SK-N-SH (cell line): ENCODE measurements around the gene ARAF. TPM values are rescaled to one million over a fixed set of nuclear protein-coding genes. Genes with fewer than 3 reads are reported as not detected.
"Not testable (repeated sequence)": the region's sequence is repeated elsewhere in the genome, so short reads cannot be mapped to it uniquely, and the experiment has no call there.

ENCODE experiments used
- CTCF ChIA-PET: fragments of 300-600, 350-600 bp; formaldehyde crosslinking; extraction: SDS; loops from one replicate; lab custom pipeline; 2021; lab: Yijun Ruan, JAX
- POLR2A ChIA-PET: fragments of 350-600 bp; sonication (Branson Sonifier 250); formaldehyde crosslinking; extraction: SDS; loops from one replicate; lab custom pipeline; 2020; ENCODE audit warnings: antibody characterized with exemption, inconsistent platforms; lab: Yijun Ruan, JAX
- DNase-seq: peaks from one replicate; pipeline ENCODE4 v3.0.0; 2012
- H2AFZ ChIP-seq: fragments of 200-600 bp; sonication (generic); 2 replicates; pipeline ENCODE4 v1.8.1; 2016; ENCODE audit warnings: antibody characterized with exemption, mild to moderate bottlenecking, low read depth
- H3F3A ChIP-seq: fragments of 200-600 bp; sonication (generic); replicated peaks from 2 replicates; pipeline ENCODE3; 2016; ENCODE audit warnings: antibody characterized with exemption, mild to moderate bottlenecking; ENCODE audit not compliant: insufficient read depth
- H3K27ac ChIP-seq, 2 experiments: fragments of 200-500 bp in 1 of 2; fragments of 200-600 bp in 1 of 2; sonication (Bioruptor generic) in 1 of 2; sonication (generic), shearing (Covaris generic) in 1 of 2; 2 replicates each; pipeline versions ENCODE4 v1.5.1 to v1.6.1; 2014 to 2016; ENCODE audit warnings: low read depth in 2 of 2, inconsistent platforms in 1 of 2, low read length in 1 of 2, mild to moderate bottlenecking in 1 of 2, mixed read lengths in 1 of 2
- H3K27me3 ChIP-seq: fragments of 200-600 bp; sonication (generic), shearing (Covaris generic); 2 replicates; pipeline ENCODE4 v1.6.1; 2016; ENCODE audit warnings: mixed run types; ENCODE audit not compliant: insufficient read depth
- H3K36me3 ChIP-seq, 2 experiments: fragments of 200-500 bp in 1 of 2; fragments of 200-600 bp in 1 of 2; sonication (Bioruptor generic) in 1 of 2; sonication (generic) in 1 of 2; replicated peaks in 1 of 2; 2 replicates each; pipeline versions ENCODE3 to v1.5.1; 2014 to 2016; ENCODE audit warnings: low read length in 1 of 2, mild to moderate bottlenecking in 1 of 2; ENCODE audit not compliant: insufficient read depth in 2 of 2, control insufficient read depth in 1 of 2
- H3K4me1 ChIP-seq, 2 experiments: fragments of 200-500 bp in 1 of 2; fragments of 200-600 bp in 1 of 2; sonication (Bioruptor generic) in 1 of 2; sonication (generic), shearing (Covaris generic) in 1 of 2; 2 replicates each; pipeline versions ENCODE4 v1.5.1 to v1.6.1; 2014 to 2016; ENCODE audit warnings: low read depth in 1 of 2, low read length in 1 of 2, mixed run types in 1 of 2; ENCODE audit not compliant: insufficient read depth in 2 of 2, control insufficient read depth in 1 of 2
- H3K4me2 ChIP-seq: fragments of 200-600 bp; sonication (generic), shearing (Covaris generic); 2 replicates; pipeline ENCODE4 v1.6.1; 2017; ENCODE audit warnings: mixed run types
- H3K4me3 ChIP-seq, 2 experiments: fragments of 200-500 bp in 1 of 2; fragments of 200-600 bp in 1 of 2; sonication (Bioruptor generic) in 1 of 2; sonication (generic), shearing (Covaris generic) in 1 of 2; 2 replicates each; pipeline versions ENCODE4 v1.5.1 to v1.8.1; 2014 to 2016; ENCODE audit warnings: low read depth in 2 of 2, inconsistent platforms in 1 of 2, low read length in 1 of 2, mild to moderate bottlenecking in 1 of 2, mixed read lengths in 1 of 2, moderate library complexity in 1 of 2
- H3K79me2 ChIP-seq: fragments of 200-600 bp; sonication (generic); 2 replicates; pipeline ENCODE4 v1.8.1; 2017; ENCODE audit warnings: mild to moderate bottlenecking; ENCODE audit not compliant: insufficient read depth
- H3K9ac ChIP-seq: fragments of 200-600 bp; sonication (generic); 2 replicates; pipeline ENCODE4 v1.6.1; 2017; ENCODE audit warnings: mixed run types
- H3K9me2 ChIP-seq: fragments of 200-600 bp; sonication (generic); 2 replicates; pipeline ENCODE4 v1.6.1; 2017; ENCODE audit warnings: mixed run types
- H3K9me3 ChIP-seq: fragments of 200-600 bp; sonication (generic); 2 replicates; pipeline ENCODE4 v1.6.1; 2017; ENCODE audit warnings: mixed run types, mild to moderate bottlenecking, moderate library complexity
- H4K20me1 ChIP-seq: fragments of 200-600 bp; sonication (generic); 2 replicates; pipeline ENCODE4 v1.6.1; 2017; ENCODE audit warnings: mild to moderate bottlenecking, mixed run types; ENCODE audit not compliant: insufficient read depth
- ELF1 ChIP-seq: IDR thresholded peaks from 2 replicates; pipeline ENCODE4 v1.4.0; 2012
- EZH2phosphoT487 ChIP-seq: fragments of 200-600 bp; sonication (generic); IDR thresholded peaks from 2 replicates; pipeline ENCODE4 v1.6.1; 2017; ENCODE audit warnings: low read depth, mixed run types, mild to moderate bottlenecking, antibody characterized with exemption, moderate library complexity, borderline replicate concordance
- FOSL2 ChIP-seq: IDR thresholded peaks from 2 replicates; pipeline ENCODE4 v1.4.0; 2012; ENCODE audit warnings: low read depth, mild to moderate bottlenecking, moderate library complexity, borderline replicate concordance
- FOXJ3 ChIP-seq: sonication (generic); formaldehyde crosslinking; IDR thresholded peaks from 2 replicates; pipeline ENCODE4 v1.5.1; 2020; ENCODE audit warnings: mild to moderate bottlenecking, missing genetic modification reagents
- GATA2 ChIP-seq: sonication (generic); formaldehyde crosslinking; IDR thresholded peaks from 2 replicates; pipeline ENCODE4 v1.5.0; 2020; ENCODE audit warnings: mild to moderate bottlenecking, missing genetic modification reagents
- MEF2A ChIP-seq: IDR thresholded peaks from 2 replicates; pipeline ENCODE4 v1.4.0; 2012; ENCODE audit warnings: low read depth, borderline replicate concordance
- NFIC ChIP-seq: IDR thresholded peaks from 2 replicates; pipeline ENCODE4 v1.4.0; 2012; ENCODE audit warnings: borderline replicate concordance
- NRF1 ChIP-seq: IDR thresholded peaks from 2 replicates; pipeline ENCODE4 v1.6.1; 2012; ENCODE audit warnings: low read depth, mild to moderate bottlenecking, low read length
- RCOR1 ChIP-seq: fragments of 150-350 bp; IDR thresholded peaks from 2 replicates; pipeline ENCODE4 v1.6.1; 2017; ENCODE audit warnings: antibody characterized with exemption, low read length
- RFX5 ChIP-seq: IDR thresholded peaks from 2 replicates; pipeline ENCODE4 v1.6.1; 2012; ENCODE audit warnings: mild to moderate bottlenecking, improper control_type of control experiment, low read length
- SMC3 ChIP-seq: IDR thresholded peaks from 2 replicates; pipeline ENCODE4 v1.6.1; 2012; ENCODE audit warnings: low read depth, low read length, improper control_type of control experiment
- TCF12 ChIP-seq: IDR thresholded peaks from 2 replicates; pipeline ENCODE4 v1.4.0; 2012
- YY1 ChIP-seq: IDR thresholded peaks from 2 replicates; pipeline ENCODE4 v1.4.0; 2012; ENCODE audit warnings: low read depth, mild to moderate bottlenecking
- WGBS: methylation state at CpG from one replicate; pipeline ENCODE4 v1.1.6; 2017; ENCODE audit warnings: low lambda C conversion rate; 5-methylcytosine and 5-hydroxymethylcytosine counted together
- polyA plus RNA-seq, 3 experiments: library from polyadenylated mRNA; depleted of rRNA; stranded (reverse); fragments of >200 nt; gene quantifications; 2 replicates each; pipeline ENCODE4 v1.2.3, GENCODE V29; 2012
- TF ChIP-seq, protein P1 (sequence below): IDR thresholded peaks from 2 replicates; pipeline ENCODE4 v1.4.0; 2012; ENCODE audit warnings: low read depth, borderline replicate concordance
- TF ChIP-seq, protein P2 (sequence below): IDR thresholded peaks from 2 replicates; pipeline ENCODE4 v1.6.1; 2012; ENCODE audit warnings: mild to moderate bottlenecking, low read depth, low read length, moderate library complexity
- TF ChIP-seq, protein P3 (sequence below): IDR thresholded peaks from 2 replicates; pipeline ENCODE4 v1.4.0; 2012; ENCODE audit warnings: low read depth
- TF ChIP-seq, protein P4 (sequence below): IDR thresholded peaks from 2 replicates; pipeline ENCODE4; 2012

ARAF gene
- polyA plus RNA-seq, 1 of the 3 experiments (the other 2 are of a cell fraction) = 48.6 TPM

DNA sequence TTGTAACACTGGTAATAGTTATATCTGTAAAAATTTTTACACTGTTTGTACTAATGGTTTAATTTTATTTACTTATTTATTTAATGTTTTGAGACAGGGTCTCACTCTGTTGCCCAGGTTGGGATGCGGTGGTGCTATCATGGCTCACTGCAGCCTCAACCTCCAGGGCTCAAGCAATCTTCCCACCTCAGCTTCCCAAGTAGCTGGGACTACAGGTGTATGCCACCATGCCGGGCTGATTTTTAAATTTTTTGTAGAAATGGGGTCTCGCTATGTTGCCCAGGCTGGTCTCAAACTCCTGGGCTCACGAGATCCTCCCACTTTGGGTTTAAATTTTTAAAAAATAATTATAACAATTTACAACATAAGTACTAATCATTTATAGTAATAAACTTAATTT, 42.1 kb downstream of the ARAF start:
- POLR2A ChIA-PET, H3F3A ChIP-seq, H4K20me1 ChIP-seq, H3K9me3 ChIP-seq, H3K4me1 ChIP-seq, H2AFZ ChIP-seq, H3K79me2 ChIP-seq, H3K4me2 ChIP-seq, H3K4me3 ChIP-seq, H3K9ac ChIP-seq, DNase-seq, H3K27me3 ChIP-seq, CTCF ChIA-PET, H3K9me2 ChIP-seq, H3K27ac ChIP-seq, H3K36me3 ChIP-seq: not testable (repeated sequence)
- 49% methylated on average over 4 of the region's 4 CpGs for WGBS

DNA sequence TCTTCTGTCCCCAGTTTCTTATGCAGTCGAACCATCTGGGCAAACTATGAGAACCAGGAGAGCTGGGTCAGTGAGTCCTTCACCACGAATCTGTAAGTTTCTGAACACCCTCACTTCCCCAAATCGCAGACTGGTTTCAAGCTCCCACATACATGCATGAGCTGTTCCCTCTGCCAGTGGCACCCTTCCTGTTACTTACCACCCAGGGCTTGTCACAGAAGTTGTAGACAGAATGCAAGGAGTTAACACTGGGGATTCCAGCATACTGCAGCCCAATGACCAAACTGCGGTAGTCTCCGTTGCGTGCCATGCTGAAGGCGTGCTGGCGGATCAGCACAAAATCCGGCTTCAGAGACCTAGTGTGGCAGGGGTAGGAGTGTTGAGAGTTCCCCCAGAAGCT, 44.0 kb downstream of the ARAF start:
- TF ChIP-seq, protein P1, sequence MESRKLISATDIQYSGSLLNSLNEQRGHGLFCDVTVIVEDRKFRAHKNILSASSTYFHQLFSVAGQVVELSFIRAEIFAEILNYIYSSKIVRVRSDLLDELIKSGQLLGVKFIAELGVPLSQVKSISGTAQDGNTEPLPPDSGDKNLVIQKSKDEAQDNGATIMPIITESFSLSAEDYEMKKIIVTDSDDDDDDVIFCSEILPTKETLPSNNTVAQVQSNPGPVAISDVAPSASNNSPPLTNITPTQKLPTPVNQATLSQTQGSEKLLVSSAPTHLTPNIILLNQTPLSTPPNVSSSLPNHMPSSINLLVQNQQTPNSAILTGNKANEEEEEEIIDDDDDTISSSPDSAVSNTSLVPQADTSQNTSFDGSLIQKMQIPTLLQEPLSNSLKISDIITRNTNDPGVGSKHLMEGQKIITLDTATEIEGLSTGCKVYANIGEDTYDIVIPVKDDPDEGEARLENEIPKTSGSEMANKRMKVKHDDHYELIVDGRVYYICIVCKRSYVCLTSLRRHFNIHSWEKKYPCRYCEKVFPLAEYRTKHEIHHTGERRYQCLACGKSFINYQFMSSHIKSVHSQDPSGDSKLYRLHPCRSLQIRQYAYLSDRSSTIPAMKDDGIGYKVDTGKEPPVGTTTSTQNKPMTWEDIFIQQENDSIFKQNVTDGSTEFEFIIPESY = no peak
- TF ChIP-seq, protein P2, sequence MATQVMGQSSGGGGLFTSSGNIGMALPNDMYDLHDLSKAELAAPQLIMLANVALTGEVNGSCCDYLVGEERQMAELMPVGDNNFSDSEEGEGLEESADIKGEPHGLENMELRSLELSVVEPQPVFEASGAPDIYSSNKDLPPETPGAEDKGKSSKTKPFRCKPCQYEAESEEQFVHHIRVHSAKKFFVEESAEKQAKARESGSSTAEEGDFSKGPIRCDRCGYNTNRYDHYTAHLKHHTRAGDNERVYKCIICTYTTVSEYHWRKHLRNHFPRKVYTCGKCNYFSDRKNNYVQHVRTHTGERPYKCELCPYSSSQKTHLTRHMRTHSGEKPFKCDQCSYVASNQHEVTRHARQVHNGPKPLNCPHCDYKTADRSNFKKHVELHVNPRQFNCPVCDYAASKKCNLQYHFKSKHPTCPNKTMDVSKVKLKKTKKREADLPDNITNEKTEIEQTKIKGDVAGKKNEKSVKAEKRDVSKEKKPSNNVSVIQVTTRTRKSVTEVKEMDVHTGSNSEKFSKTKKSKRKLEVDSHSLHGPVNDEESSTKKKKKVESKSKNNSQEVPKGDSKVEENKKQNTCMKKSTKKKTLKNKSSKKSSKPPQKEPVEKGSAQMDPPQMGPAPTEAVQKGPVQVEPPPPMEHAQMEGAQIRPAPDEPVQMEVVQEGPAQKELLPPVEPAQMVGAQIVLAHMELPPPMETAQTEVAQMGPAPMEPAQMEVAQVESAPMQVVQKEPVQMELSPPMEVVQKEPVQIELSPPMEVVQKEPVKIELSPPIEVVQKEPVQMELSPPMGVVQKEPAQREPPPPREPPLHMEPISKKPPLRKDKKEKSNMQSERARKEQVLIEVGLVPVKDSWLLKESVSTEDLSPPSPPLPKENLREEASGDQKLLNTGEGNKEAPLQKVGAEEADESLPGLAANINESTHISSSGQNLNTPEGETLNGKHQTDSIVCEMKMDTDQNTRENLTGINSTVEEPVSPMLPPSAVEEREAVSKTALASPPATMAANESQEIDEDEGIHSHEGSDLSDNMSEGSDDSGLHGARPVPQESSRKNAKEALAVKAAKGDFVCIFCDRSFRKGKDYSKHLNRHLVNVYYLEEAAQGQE = no peak
- TF ChIP-seq GATA2 (CRISPR knock-in tag) = no peak
- TF ChIP-seq, protein P3, sequence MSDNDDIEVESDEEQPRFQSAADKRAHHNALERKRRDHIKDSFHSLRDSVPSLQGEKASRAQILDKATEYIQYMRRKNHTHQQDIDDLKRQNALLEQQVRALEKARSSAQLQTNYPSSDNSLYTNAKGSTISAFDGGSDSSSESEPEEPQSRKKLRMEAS = no peak
- TF ChIP-seq YY1 = no peak
- no peak for TF ChIP-seq RCOR1
- TF ChIP-seq, protein P4, sequence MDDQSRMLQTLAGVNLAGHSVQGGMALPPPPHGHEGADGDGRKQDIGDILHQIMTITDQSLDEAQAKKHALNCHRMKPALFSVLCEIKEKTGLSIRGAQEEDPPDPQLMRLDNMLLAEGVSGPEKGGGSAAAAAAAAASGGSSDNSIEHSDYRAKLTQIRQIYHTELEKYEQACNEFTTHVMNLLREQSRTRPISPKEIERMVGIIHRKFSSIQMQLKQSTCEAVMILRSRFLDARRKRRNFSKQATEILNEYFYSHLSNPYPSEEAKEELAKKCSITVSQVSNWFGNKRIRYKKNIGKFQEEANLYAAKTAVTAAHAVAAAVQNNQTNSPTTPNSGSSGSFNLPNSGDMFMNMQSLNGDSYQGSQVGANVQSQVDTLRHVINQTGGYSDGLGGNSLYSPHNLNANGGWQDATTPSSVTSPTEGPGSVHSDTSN = no peak
- no peak for TF ChIP-seq ELF1
- TF ChIP-seq RFX5 = no peak
- TF ChIP-seq NRF1 = no peak
- TF ChIP-seq NFIC = no peak
- no peak for TF ChIP-seq EZH2phosphoT487
- no peak for TF ChIP-seq FOXJ3
- no peak for TF ChIP-seq MEF2A
- TF ChIP-seq SMC3 = no peak
- no peak for TF ChIP-seq FOSL2
- no peak for TF ChIP-seq TCF12
- no peak overlapping the region for H3K9ac ChIP-seq
- H3K36me3 ChIP-seq = no peaks in the 10 kb centered on the region
- no peak overlapping the region for H2AFZ ChIP-seq
- 44% methylated on average over 9 of the region's 9 CpGs for WGBS
- no peaks in the 10 kb centered on the region for H3K9me2 ChIP-seq
- no peak overlapping the region for H3K4me2 ChIP-seq
- DNase-seq = no peak
- no peaks in the 10 kb centered on the region for H3K4me1 ChIP-seq
- CTCF ChIA-PET = no interaction called here
- no peak overlapping the region for H3K27ac ChIP-seq
- no peaks in the 10 kb centered on the region for H4K20me1 ChIP-seq
- POLR2A ChIA-PET = no interaction called here
- no peak overlapping the region for H3K4me3 ChIP-seq
- H3K9me3 ChIP-seq = no peaks in the 10 kb centered on the region
- no peaks in the 10 kb centered on the region for H3K79me2 ChIP-seq
- no peaks in the 10 kb centered on the region; the same call in 1 of the 2 replicates for H3K27me3 ChIP-seq
- no peaks in the 10 kb centered on the region for H3F3A ChIP-seq
